ENCODE results near the gene SPRYD3.

Gene SPRYD3

DNA sequence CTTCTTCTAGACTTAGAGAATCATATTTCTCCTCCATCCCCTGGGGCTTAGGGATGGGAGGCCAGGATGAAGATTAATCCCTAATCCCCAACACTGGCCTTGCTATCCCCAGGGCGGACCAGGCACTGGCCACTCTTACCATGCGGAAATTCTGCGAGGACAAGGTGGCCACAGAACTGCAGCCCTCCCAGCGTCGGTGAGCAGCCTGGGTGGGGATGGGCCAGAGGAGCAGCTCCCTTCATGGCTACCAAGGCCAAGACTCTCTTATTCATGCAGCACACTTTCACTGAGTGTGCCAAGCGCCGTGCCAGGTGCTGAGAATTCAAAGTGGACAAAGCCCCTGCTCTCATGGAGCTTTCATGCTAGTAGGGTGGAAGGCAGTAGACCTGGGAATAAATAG, 22.3 kb downstream of the SPRYD3 start:
- TF ChIP-seq RAD21 (IDR thresholded peaks at IDR 0.05; ENCODE audit: low read depth), result no peak
- TF ChIP-seq TAF1 (IDR thresholded peaks at IDR 0.05; ENCODE audit: low read depth), result no peak
- TF ChIP-seq, protein P1, sequence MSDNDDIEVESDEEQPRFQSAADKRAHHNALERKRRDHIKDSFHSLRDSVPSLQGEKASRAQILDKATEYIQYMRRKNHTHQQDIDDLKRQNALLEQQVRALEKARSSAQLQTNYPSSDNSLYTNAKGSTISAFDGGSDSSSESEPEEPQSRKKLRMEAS (IDR thresholded peaks at IDR 0.05), result no peak
- TF ChIP-seq EP300 (IDR thresholded peaks at IDR 0.05; ENCODE audit: borderline replicate concordance), result no peak

DNA sequence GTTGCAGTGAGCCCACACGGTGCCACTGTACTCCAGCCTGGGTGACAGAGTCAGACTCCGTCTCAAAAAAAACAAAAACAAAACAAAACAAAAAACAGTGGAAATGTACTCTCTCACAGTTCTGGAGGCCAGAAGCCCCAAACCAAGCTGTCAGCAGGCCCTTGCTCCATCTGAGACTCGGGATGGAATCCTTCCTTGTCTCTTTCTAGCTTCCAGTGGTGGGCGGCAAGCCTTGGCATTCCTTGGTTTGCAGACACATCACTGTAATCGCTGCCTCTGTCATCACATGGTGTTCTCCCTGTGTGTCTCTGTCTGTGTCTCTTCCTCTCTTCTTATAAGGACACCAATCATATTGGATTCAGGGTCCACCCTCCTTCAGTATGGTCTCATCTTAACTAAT, 22.9 kb downstream of the SPRYD3 start:
- no peak for TF ChIP-seq EGR1 (IDR thresholded peaks at IDR 0.05)
- TF ChIP-seq TEAD4 (IDR thresholded peaks at IDR 0.05), result no peak
- TF ChIP-seq, protein P2, sequence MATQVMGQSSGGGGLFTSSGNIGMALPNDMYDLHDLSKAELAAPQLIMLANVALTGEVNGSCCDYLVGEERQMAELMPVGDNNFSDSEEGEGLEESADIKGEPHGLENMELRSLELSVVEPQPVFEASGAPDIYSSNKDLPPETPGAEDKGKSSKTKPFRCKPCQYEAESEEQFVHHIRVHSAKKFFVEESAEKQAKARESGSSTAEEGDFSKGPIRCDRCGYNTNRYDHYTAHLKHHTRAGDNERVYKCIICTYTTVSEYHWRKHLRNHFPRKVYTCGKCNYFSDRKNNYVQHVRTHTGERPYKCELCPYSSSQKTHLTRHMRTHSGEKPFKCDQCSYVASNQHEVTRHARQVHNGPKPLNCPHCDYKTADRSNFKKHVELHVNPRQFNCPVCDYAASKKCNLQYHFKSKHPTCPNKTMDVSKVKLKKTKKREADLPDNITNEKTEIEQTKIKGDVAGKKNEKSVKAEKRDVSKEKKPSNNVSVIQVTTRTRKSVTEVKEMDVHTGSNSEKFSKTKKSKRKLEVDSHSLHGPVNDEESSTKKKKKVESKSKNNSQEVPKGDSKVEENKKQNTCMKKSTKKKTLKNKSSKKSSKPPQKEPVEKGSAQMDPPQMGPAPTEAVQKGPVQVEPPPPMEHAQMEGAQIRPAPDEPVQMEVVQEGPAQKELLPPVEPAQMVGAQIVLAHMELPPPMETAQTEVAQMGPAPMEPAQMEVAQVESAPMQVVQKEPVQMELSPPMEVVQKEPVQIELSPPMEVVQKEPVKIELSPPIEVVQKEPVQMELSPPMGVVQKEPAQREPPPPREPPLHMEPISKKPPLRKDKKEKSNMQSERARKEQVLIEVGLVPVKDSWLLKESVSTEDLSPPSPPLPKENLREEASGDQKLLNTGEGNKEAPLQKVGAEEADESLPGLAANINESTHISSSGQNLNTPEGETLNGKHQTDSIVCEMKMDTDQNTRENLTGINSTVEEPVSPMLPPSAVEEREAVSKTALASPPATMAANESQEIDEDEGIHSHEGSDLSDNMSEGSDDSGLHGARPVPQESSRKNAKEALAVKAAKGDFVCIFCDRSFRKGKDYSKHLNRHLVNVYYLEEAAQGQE (IDR thresholded peaks at IDR 0.05; ENCODE audit: low read depth), result no peak
- no peak for TF ChIP-seq RAD21 (IDR thresholded peaks at IDR 0.05; ENCODE audit: low read depth)
- no peak for TF ChIP-seq CEBPB (IDR thresholded peaks at IDR 0.05)
- no peak for TF ChIP-seq NFIC (IDR thresholded peaks at IDR 0.05)
- TF ChIP-seq CREB1 (IDR thresholded peaks at IDR 0.05; ENCODE audit: low read depth), result no peak
- TF ChIP-seq, protein P3, sequence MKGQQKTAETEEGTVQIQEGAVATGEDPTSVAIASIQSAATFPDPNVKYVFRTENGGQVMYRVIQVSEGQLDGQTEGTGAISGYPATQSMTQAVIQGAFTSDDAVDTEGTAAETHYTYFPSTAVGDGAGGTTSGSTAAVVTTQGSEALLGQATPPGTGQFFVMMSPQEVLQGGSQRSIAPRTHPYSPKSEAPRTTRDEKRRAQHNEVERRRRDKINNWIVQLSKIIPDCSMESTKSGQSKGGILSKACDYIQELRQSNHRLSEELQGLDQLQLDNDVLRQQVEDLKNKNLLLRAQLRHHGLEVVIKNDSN (IDR thresholded peaks at IDR 0.05), result no peak
- no peak for TF ChIP-seq TAF1 (IDR thresholded peaks at IDR 0.05; ENCODE audit: low read depth)
- TF ChIP-seq YY1 (IDR thresholded peaks at IDR 0.05; ENCODE audit: low read depth), result no peak
- TF ChIP-seq TCF12 (IDR thresholded peaks at IDR 0.05; ENCODE audit: low read depth), result no peak
- TF ChIP-seq ZBTB7A (IDR thresholded peaks at IDR 0.05; ENCODE audit: low read depth), result no peak
- TF ChIP-seq EP300 (IDR thresholded peaks at IDR 0.05; ENCODE audit: borderline replicate concordance), result no peak
- TF ChIP-seq, protein P1 (IDR thresholded peaks at IDR 0.05), result no peak
- no peak for TF ChIP-seq FOXM1 (IDR thresholded peaks at IDR 0.05; ENCODE audit: borderline replicate concordance, low read depth)

DNA sequence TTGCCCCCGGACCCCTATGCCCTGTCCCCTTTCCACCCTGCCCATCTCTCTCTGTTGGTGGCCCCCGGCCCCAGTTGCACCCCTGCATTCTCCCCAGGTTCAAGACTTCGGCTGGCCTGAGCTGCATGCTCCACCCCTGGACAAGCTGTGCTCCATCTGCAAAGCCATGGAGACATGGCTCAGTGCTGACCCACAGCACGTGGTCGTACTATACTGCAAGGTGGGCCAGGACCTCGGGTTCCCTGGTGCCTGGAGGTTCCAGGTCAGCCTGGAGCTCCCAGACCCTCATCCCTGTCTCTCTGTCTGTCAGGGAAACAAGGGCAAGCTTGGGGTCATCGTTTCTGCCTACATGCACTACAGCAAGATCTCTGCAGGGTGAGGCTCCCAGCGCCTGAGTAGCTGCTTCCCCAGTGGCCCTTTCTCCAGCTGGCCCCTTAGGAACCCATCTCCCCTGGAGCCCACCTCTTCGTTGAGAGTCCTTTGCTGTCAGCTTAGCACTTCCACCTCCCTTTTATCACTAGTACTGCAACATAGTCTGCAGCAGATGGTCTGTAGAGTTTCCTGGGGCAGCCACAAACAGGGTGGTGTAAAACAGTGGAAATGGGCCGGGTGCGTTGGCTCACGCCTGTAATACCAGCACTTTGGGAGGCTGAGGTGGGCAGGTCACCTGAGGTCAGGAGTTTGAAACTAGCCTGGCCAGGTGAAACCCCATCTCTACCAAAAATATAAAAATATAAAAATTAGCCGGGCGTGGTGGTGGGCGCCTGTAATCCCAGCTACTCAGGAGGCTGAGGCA, 23.5 kb downstream of the SPRYD3 start:
- no peak for TF ChIP-seq EGR1 (IDR thresholded peaks at IDR 0.05)
- no peak for TF ChIP-seq TEAD4 (IDR thresholded peaks at IDR 0.05)
- TF ChIP-seq, protein P1 (IDR thresholded peaks at IDR 0.05), result no peak
- no peak for TF ChIP-seq NFIC (IDR thresholded peaks at IDR 0.05)
- TF ChIP-seq ZBTB7A (IDR thresholded peaks at IDR 0.05; ENCODE audit: low read depth), result no peak
- TF ChIP-seq, protein P3 (IDR thresholded peaks at IDR 0.05), result no peak
- no peak for TF ChIP-seq EP300 (IDR thresholded peaks at IDR 0.05; ENCODE audit: borderline replicate concordance)
- TF ChIP-seq TCF12 (IDR thresholded peaks at IDR 0.05; ENCODE audit: low read depth), result no peak
- no peak for TF ChIP-seq TAF1 (IDR thresholded peaks at IDR 0.05; ENCODE audit: low read depth)
- no peak for TF ChIP-seq RAD21 (IDR thresholded peaks at IDR 0.05; ENCODE audit: low read depth)
- TF ChIP-seq CREB1 (IDR thresholded peaks at IDR 0.05; ENCODE audit: low read depth), result no peak
- no peak for TF ChIP-seq YY1 (IDR thresholded peaks at IDR 0.05; ENCODE audit: low read depth)
- TF ChIP-seq FOXM1 (IDR thresholded peaks at IDR 0.05; ENCODE audit: borderline replicate concordance, low read depth), result no peak
- TF ChIP-seq CEBPB (IDR thresholded peaks at IDR 0.05), result no peak
- TF ChIP-seq, protein P2 (IDR thresholded peaks at IDR 0.05; ENCODE audit: low read depth), result no peak

DNA sequence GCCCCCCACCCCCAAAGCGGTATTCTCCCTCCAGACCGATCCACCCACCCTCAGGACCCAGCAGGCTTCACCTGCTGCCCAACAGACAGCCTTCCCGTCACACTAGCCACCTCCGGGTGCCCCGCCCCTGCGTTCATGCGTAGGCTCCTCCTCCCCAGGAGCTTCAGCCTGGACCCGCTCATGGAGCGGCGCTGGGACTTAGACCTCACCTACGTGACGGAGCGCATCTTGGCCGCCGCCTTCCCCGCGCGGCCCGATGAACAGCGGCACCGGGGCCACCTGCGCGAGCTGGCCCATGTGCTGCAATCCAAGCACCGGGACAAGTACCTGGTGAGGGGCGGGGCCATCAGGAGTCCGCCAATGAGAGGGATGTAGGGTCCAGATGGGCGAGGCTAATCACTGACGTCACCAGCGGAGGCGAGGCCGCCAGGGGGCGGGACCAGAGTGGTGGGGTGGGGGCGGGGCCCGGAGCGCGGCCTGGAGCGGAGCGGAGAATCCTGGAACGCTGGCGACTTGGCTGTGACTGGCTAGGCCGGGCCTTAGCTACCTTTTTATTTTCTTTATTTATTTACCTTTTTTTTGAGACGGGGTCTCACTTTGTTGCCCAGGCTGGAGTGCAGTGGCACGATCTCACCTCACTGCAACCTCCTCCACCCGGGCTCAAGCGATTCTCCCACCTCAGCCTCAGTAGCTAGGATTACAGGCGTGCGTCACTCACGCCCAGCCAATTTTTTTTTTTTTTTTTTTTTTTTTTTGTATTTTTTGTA, 24.9 kb downstream of the SPRYD3 start:
- TF ChIP-seq TEAD4 (IDR thresholded peaks at IDR 0.05), result peak; percentile 39; the same call in 1 of the 2 replicates
- peak; percentile 71 for TF ChIP-seq TCF12 (IDR thresholded peaks at IDR 0.05; ENCODE audit: low read depth)
- TF ChIP-seq, protein P3 (IDR thresholded peaks at IDR 0.05), result peak; percentile 57
- TF ChIP-seq FOXM1 (IDR thresholded peaks at IDR 0.05; ENCODE audit: borderline replicate concordance, low read depth), result no peak
- TF ChIP-seq, protein P1 (IDR thresholded peaks at IDR 0.05), result peak; percentile 98
- peak; percentile 57; the same call in 1 of the 2 replicates for TF ChIP-seq CEBPB (IDR thresholded peaks at IDR 0.05)
- TF ChIP-seq YY1 (IDR thresholded peaks at IDR 0.05; ENCODE audit: low read depth), result peak; percentile 70; the same call in 1 of the 2 replicates
- no peak for TF ChIP-seq EP300 (IDR thresholded peaks at IDR 0.05; ENCODE audit: borderline replicate concordance)
- 0 out of 2 replicates have a peak, but pooled peaks have one; percentile 21 for TF ChIP-seq CREB1 (IDR thresholded peaks at IDR 0.05; ENCODE audit: low read depth)
- no peak for TF ChIP-seq RAD21 (IDR thresholded peaks at IDR 0.05; ENCODE audit: low read depth)
- TF ChIP-seq EGR1 (IDR thresholded peaks at IDR 0.05), result no peak
- peak; percentile 53 for TF ChIP-seq NFIC (IDR thresholded peaks at IDR 0.05)
- TF ChIP-seq TAF1 (IDR thresholded peaks at IDR 0.05; ENCODE audit: low read depth), result peak; percentile 73
- TF ChIP-seq, protein P2 (IDR thresholded peaks at IDR 0.05; ENCODE audit: low read depth), result no peak

Measured in Ishikawa (cell line).